GM20000 (cell line): ENCODE results near the gene IL25.
A peak's percentile ranks its signal among the peaks of the same experiment; 100 is the strongest.

Source experiments
- DNase-seq: peaks from one replicate; pipeline ENCODE4 v3.0.0; 2012; ENCODE audit warnings: low spot score
- TF ChIP-seq, protein P1 (sequence below): IDR thresholded peaks from 2 replicates; pipeline ENCODE4 v1.5.1; 2012; ENCODE audit warnings: mild to moderate bottlenecking, control low read depth; ENCODE audit errors: extremely low read depth, missing control alignments

Gene IL25

DNA sequence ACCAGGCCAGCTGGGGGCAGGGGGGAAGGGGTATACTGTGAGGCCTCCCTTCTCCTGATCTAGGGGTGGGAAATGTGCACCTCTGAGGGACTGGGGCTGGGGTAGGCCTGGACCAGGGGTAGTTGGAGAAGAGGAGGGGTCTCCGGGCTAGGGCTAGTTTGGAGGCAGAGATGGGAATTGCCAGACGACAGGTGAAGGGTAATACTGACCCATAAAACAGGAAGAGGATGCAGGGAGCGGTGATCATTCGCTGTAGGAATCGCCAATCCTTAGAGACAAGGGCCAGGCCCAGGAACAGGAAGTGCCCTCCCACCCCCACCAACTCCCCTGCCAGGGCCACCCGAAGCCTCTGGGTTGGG lies 24.3 kb upstream of the IL25 start:
- peak; percentile 13 for DNase-seq

DNA sequence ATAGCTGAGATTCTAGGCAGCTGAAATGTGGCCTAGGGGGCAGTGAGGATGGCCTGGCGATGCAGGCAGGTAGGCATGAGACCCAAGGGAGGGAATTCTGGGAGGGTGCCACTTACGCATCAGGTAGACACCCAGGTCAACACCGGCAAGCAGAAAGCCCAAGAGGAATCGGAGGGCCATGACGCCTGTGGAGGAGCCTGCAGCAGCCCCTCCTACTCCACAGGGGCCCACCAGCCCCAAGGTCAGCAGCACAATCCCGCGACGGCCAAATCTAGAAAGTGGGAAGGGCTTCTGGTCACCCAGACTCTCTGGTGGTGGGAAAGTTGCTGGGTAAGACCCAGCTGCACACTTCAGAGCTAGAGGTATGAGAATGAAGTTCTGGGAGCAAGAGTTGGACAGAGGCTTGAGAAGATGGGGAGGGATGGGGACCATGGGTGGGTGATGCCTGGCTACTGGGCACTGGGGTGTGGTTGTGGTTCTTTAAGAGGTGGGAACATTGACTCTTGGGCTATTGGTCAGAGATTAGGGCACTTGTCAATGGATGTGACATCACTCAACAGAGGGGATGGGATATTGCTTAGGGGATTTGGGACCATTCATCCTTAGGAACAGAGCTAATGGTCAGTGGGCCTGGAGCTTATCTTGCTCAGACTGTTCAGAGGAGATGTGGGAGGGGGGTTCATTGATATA lies 23.3 kb upstream of the IL25 start:
- TF ChIP-seq, protein P1, sequence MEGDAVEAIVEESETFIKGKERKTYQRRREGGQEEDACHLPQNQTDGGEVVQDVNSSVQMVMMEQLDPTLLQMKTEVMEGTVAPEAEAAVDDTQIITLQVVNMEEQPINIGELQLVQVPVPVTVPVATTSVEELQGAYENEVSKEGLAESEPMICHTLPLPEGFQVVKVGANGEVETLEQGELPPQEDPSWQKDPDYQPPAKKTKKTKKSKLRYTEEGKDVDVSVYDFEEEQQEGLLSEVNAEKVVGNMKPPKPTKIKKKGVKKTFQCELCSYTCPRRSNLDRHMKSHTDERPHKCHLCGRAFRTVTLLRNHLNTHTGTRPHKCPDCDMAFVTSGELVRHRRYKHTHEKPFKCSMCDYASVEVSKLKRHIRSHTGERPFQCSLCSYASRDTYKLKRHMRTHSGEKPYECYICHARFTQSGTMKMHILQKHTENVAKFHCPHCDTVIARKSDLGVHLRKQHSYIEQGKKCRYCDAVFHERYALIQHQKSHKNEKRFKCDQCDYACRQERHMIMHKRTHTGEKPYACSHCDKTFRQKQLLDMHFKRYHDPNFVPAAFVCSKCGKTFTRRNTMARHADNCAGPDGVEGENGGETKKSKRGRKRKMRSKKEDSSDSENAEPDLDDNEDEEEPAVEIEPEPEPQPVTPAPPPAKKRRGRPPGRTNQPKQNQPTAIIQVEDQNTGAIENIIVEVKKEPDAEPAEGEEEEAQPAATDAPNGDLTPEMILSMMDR: no peak
- DNase-seq: peak; percentile 30

More for the DNA sequence above, 24.3 kb upstream of the IL25 start:
- TF ChIP-seq, protein P1: no peak

DNA sequence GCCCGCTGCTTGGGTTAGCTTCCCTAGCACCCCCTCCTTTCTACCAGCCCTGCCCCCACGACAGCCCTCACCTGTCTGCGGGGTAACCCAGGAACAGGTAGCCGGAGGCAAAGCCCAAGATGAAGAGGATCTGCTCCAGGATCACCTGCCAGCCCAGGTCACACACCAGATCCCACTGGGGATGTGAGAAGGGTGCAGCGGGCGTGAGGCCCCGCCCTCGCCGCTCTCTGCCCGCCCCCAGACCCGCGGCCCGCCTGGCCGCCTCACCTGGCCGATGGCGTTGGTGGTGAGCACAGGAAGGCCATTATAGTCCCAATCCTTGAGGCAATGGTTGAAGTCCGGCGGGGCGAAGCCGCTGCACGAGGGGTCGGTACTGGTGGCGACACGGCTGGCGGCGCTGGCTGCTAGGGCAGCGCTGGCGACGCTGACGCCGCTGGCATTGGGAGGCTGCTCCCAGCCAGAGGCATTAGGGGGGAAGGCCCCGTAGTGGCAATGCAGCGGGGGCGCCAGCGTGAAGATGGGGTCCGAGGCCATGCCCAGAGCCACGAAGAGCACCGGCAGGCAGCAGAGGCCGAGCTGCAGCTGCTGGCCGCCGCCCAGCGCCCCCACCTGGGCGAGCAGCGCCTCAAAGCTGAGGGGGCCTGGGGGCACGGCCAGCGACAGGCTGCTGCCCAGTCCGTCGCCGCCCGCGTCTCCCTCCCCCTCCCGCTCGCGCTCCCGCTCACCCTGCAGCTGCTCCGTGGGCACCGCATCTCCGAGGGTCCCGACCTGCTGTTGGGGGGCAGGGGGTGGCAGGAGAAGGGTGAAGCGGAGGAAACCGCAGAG lies 20.7 kb upstream of the IL25 start:
- TF ChIP-seq, protein P1: no peak
- DNase-seq: peak; percentile 23

- TF ChIP-seq, protein P1: no peak
- no peak for DNase-seq
These were observed 19.8 kb upstream of the IL25 start, which contains the start of gene SLC22A17 for GRCh38 chr14:23352506-23353432. Gene SLC22A17 (minus strand): TSS chr14:23352887.

GRCh38 chr14:23353433-23353780 lies 19.2 kb upstream of the IL25 start:
- TF ChIP-seq, protein P1: no peak
- DNase-seq: no peak

DNA sequence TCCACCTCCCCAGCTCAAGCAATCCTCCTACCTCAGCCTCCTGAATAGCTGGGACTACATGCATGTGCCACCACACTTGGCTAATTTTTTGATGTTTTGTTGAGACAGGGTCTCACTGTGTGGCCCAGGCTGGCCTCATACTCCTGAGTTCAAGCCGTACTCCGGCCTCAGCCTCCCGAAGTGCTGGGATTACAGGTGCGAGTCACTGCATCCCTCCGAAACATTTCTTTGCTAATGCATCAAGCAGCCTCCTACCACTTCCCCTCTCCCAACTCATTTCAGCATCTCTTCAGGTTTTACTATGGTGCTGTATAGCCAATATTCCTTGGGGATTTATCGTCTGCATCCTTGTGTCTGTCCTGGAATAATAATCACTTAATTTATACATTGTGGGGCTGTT lies 17.6 kb upstream of the IL25 start:
- TF ChIP-seq, protein P1: no peak
- DNase-seq: no peak
